ENCODE measurements around the gene INSR.
A peak's percentile ranks its signal among the peaks of the same experiment; 100 is the strongest.
"Not testable (repeated sequence)": the region's sequence is repeated elsewhere in the genome, so short reads cannot be mapped to it uniquely, and the experiment has no call there.

The INSR gene

GRCh38 chr19:7083076-7083956 lies 210.9 kb downstream of the INSR start:
- intact Hi-C loops (cut with DNase I): no loop called here
- DNase-seq: peak in 2 of 42 donors; percentile 14 to 31

GRCh38 chr19:7078008-7078407 lies 216.2 kb downstream of the INSR start:
- intact Hi-C loops (cut with DNase I): no loop called here
- DNase-seq: peak in 2 of 42 donors; percentile 14 to 22

- DNase-seq: no peak
- intact Hi-C loops (cut with DNase I): no loop called here
Observed at GRCh38 chr19:7076151-7076550, 218.1 kb downstream of the INSR start.

- DNase-seq: peak in 1 of 42 donors; percentile 13
- intact Hi-C loops (cut with DNase I): no loop called here
Observed at GRCh38 chr19:7074705-7075282, 219.4 kb downstream of the INSR start.

DNA sequence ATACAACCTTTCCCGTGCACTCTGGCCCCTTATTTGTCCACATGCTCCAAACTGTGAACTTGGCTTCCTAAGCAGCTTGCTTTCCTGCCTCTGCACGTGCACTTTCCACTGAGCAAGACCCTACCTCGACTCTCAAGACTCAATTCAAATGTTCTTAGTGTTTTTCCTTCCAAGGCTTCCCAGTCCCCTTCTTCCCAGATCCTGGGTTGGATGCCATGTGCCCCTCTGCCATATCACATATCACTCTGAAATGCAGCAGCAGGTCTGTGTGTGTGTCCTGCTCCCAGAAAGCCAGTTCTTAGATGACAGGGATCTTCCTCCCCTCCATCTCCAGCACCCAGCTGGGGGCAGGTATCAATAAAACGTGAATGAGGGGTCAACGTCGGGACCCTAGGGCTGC lies 221.7 kb downstream of the INSR start:
- peak in 2 of 42 donors; percentile 20 to 25 for DNase-seq
- intact Hi-C loops (cut with DNase I): no loop called here

- DNase-seq: peak in 3 of 42 donors; percentile 6 to 14 (median 9)
- intact Hi-C loops (cut with DNase I): no loop called here
Observed at GRCh38 chr19:7069904-7070226, 224.3 kb downstream of the INSR start.

DNA sequence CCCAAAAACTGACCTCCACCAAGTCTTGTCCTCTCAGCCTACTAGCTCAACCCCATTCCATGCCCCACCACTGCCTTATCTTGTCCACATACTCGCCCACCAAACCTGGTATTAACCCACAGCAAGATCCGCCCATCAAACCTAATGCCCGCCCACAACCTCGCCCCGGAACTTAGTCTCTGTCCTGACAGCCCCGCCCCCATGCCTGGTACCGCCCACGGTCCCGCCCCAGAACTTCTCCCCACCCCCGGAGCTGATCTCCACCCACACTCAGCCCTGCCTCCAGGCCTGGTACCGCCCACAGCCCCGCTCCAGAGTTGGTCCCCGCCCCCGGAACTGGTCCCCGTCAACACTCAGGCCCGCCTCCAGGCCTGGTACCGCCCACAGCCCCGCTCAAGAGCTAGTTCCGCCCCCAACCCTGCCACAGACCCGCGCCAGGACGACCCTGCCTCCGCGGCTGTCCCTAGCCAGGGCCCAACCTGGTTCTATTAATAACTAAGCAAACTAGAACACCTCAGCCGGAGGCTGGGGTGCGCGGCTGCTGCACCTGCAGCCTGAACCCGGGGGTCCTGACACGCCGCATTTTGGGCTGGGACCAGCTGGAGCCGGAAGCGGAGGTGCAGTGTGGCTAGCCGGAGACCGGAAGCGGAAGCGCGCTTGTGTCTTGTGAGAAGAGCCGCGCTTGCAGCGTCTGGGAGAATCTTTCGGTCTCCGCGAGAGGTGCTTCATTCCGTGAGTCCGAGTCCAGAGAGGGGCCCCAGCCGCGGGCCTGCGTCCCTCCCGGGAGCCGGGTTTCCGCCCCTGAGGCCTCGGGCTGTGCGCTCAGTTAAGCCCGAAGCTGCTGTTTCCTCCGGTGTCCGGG lies 224.9 kb downstream of the INSR start, which contains the start of gene ZNF557:
Gene ZNF557, plus strand, starts transcription at position 662 of the 862 bp plus-strand sequence. CDS start 5,372 bp downstream, outside the sequence.
- DNase-seq: peak; percentile 94 to 99 (median 98)
- intact Hi-C loops (cut with DNase I): no loop called here

- DNase-seq: peak in 2 of 42 donors; percentile 31 to 34
- intact Hi-C loops (cut with DNase I): no loop called here
Observed at GRCh38 chr19:7068599-7068998, 225.6 kb downstream of the INSR start.

- no peak for DNase-seq
- intact Hi-C loops (cut with DNase I): no loop called here
Observed at GRCh38 chr19:7067716-7068115, 226.5 kb downstream of the INSR start.

GRCh38 chr19:7067122-7067521 lies 227.1 kb downstream of the INSR start:
- DNase-seq: peak in 8 of 42 donors; percentile 4 to 47 (median 14)
- intact Hi-C loops (cut with DNase I): not testable (repeated sequence)

- intact Hi-C loops (cut with DNase I): no loop called here
- peak in 2 of 42 donors; percentile 17 to 27 for DNase-seq
Observed at GRCh38 chr19:7063764-7064418, 230.3 kb downstream of the INSR start.

DNA sequence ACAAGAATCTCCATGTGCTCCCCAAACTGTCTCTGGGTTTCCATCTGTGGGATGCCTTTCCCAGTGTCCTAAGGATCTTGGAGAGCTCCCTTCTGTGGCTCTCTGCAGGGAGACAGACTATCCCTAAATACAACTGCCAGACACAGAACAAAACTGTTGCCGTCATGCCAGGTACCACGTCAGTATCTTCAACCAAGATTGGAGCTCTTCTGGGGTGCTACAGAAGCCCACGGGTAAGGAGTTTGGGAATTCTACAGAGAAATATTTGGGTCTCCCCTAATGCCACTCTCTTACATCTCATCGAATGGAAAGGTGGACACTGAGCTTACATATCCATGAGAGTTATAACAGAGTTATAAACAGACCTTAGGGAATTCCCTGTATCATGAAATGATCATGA lies 230.9 kb downstream of the INSR start:
- intact Hi-C loops (cut with DNase I): no loop called here
- peak in 1 of 42 donors; percentile 0 for DNase-seq

Data from head of caudate nucleus (tissue), 42 donors.